Measurements from ENCODE around the gene PSAT1. TPM values are rescaled to one million over a fixed set of nuclear protein-coding genes. Genes with fewer than 3 reads are reported as not detected.

The PSAT1 gene
- polyA plus RNA-seq, 3 donors = 0.05 to 4.7 (median 0.11) TPM

DNA sequence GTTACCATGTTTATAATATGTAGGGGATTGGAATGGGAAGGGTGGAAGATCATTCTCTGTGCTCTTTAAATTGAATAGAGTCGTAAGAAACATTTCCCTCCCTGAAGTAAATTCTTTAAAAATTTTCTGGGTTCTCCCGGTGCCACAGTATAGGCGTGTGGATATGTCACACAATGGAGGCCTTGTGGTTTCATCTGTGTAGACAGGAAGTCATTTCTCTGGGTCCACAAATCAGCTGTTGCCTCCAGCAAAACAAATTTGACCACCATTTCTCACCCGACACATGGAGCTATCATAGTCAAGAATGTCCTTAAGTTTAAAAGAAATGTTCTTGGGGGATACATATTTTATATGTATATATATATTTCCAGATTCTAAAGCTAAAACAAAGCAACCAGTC lies 43.6 kb upstream of the PSAT1 start:
- Mint-ChIP-seq H3K9me3 (no peaks in the 10 kb centered on the region), H3K27ac (no peak overlapping the region), H3K36me3 (peaks cover 21 to 33% of the 10 kb centered on the region in 2 donors), H3K4me3 (no peak overlapping the region), H3K4me1 (peaks cover 16% of the 10 kb centered on the region), H3K27me3 (ENCODE audit: low read depth in 3 of 3) (no peaks in the 10 kb centered on the region)
- Histone ChIP-seq H3K27me3 (ENCODE audit: control insufficient read depth in 2 of 2, insufficient read depth in 2 of 2, low read length in 2 of 2) (no peaks in the 10 kb centered on the region), H3K4me1 (ENCODE audit: control insufficient read depth in 1 of 2, insufficient read depth in 2 of 2, low read length in 2 of 2) (peaks cover 3 to 22% of the 10 kb centered on the region in 2 donors), H3K9ac (ENCODE audit: insufficient read depth, low read length, poor library complexity, severe bottlenecking) (no peak overlapping the region), H4K20me1 (ENCODE audit: insufficient read depth, low read length) (no peaks in the 10 kb centered on the region), H2AFZ (ENCODE audit: insufficient read depth, low read depth, low read length, poor library complexity, severe bottlenecking) (no peak overlapping the region), H3K4me2 (replicated peaks; ENCODE audit: extremely low read depth, low read length, poor library complexity, severe bottlenecking) (no peak overlapping the region), H3K79me2 (ENCODE audit: insufficient read depth, low read length) (no peaks in the 10 kb centered on the region), H3K4me3 (replicated peaks in 1 of 3; ENCODE audit: low read depth in 2 of 3, low read length in 3 of 3) (no peak overlapping the region), H3K27ac (ENCODE audit: low read depth in 1 of 2, low read length in 2 of 2) (no peak overlapping the region), H3K36me3 (replicated peaks in 1 of 2; ENCODE audit: control insufficient read depth in 1 of 2, insufficient read depth in 2 of 2, low read length in 2 of 2) (peaks cover 8 to 26% of the 10 kb centered on the region in 2 donors), H3K9me3 (replicated peaks in 1 of 2; ENCODE audit: control insufficient read depth in 1 of 2, insufficient read depth in 1 of 2, low read length in 2 of 2) (no peaks in the 10 kb centered on the region)
- TF ChIP-seq, protein P1, sequence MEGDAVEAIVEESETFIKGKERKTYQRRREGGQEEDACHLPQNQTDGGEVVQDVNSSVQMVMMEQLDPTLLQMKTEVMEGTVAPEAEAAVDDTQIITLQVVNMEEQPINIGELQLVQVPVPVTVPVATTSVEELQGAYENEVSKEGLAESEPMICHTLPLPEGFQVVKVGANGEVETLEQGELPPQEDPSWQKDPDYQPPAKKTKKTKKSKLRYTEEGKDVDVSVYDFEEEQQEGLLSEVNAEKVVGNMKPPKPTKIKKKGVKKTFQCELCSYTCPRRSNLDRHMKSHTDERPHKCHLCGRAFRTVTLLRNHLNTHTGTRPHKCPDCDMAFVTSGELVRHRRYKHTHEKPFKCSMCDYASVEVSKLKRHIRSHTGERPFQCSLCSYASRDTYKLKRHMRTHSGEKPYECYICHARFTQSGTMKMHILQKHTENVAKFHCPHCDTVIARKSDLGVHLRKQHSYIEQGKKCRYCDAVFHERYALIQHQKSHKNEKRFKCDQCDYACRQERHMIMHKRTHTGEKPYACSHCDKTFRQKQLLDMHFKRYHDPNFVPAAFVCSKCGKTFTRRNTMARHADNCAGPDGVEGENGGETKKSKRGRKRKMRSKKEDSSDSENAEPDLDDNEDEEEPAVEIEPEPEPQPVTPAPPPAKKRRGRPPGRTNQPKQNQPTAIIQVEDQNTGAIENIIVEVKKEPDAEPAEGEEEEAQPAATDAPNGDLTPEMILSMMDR (IDR thresholded peaks at IDR 0.05) = no peak
- no CpG with 5 or more reads among the region's 4 CpGs for WGBS (ENCODE audit: insufficient coverage)
- intact Hi-C loops (cut with micrococcal nuclease) = no loop called here
- DNase-seq = no peak

- no CpG with 5 or more reads among the region's 2 CpGs for WGBS (ENCODE audit: insufficient coverage)
- no peaks in the 10 kb centered on the region for H3K4me1 Mint-ChIP-seq
- H3K4me3 Mint-ChIP-seq = no peak overlapping the region
- Histone ChIP-seq H3K79me2 (ENCODE audit: insufficient read depth, low read length) (no peaks in the 10 kb centered on the region), H3K36me3 (replicated peaks in 1 of 2; ENCODE audit: control insufficient read depth in 1 of 2, insufficient read depth in 2 of 2, low read length in 2 of 2) (peaks cover 14 to 36% of the 10 kb centered on the region in 2 donors), H3K4me1 (ENCODE audit: control insufficient read depth in 1 of 2, insufficient read depth in 2 of 2, low read length in 2 of 2) (no peaks in the 10 kb centered on the region), H3K27ac (ENCODE audit: low read depth in 1 of 2, low read length in 2 of 2) (no peak overlapping the region), H3K27me3 (ENCODE audit: control insufficient read depth in 2 of 2, insufficient read depth in 2 of 2, low read length in 2 of 2) (no peaks in the 10 kb centered on the region), H3K9me3 (replicated peaks in 1 of 2; ENCODE audit: control insufficient read depth in 1 of 2, insufficient read depth in 1 of 2, low read length in 2 of 2) (no peaks in the 10 kb centered on the region), H3K4me3 (replicated peaks in 1 of 3; ENCODE audit: low read depth in 2 of 3, low read length in 3 of 3) (no peak overlapping the region), H2AFZ (ENCODE audit: insufficient read depth, low read depth, low read length, poor library complexity, severe bottlenecking) (no peak overlapping the region), H3K4me2 (replicated peaks; ENCODE audit: extremely low read depth, low read length, poor library complexity, severe bottlenecking) (no peak overlapping the region), H3K9ac (ENCODE audit: insufficient read depth, low read length, poor library complexity, severe bottlenecking) (no peak overlapping the region), H4K20me1 (ENCODE audit: insufficient read depth, low read length) (no peaks in the 10 kb centered on the region)
- H3K36me3 Mint-ChIP-seq = peaks cover 38 to 42% of the 10 kb centered on the region in 2 donors
- no peaks in the 10 kb centered on the region for H3K9me3 Mint-ChIP-seq
- no peaks in the 10 kb centered on the region for H3K27me3 Mint-ChIP-seq (ENCODE audit: low read depth in 3 of 3)
- DNase-seq = peak in 2 of 3 donors; percentile 3 to 14
- H3K27ac Mint-ChIP-seq = no peak overlapping the region
- intact Hi-C loops (cut with micrococcal nuclease) = no loop called here
- TF ChIP-seq, protein P1 (IDR thresholded peaks at IDR 0.05) = peak; percentile 92
Measured at GRCh38 chr9:78261403-78262001, 35.4 kb upstream of the PSAT1 start.

All from CD14-positive monocyte (primary cell).